Left cardiac atrium (tissue), 4 donors: ENCODE results near the gene DPP6. TPM values are rescaled to one million over a fixed set of nuclear protein-coding genes. Genes with fewer than 3 reads are reported as not detected.

ENCODE experiments used
- ATAC-seq, 2 donors: fragments of 200-7000 bp; cut with Tn5 transposase; one replicate each; pipeline ENCODE4 v1.9.1; 2020; ENCODE audit warnings: mild to moderate bottlenecking in 2 of 2, moderate library complexity in 2 of 2
- DNase-seq: peaks from one replicate; pipeline ENCODE4 v3.0.0-alpha.2; 2020
- intact Hi-C, 2 donors: fragments of 100-400 bp; cut with DNase I; formaldehyde crosslinking; loops; one replicate each; pipeline versions ENCODE4 v1.14.1 to v1.15.1; 2022 to 2023
- total RNA-seq, 2 donors: library from RNA; stranded (reverse); fragmentation: NEBNext Ultra II Directional; extraction: Animal tissue kit (Norgen Biotek cat#: 25700); gene quantifications; one replicate each; pipeline ENCODE4 v1.2.1, GENCODE V29; 2021
- donor health status: DM: no; HTN: yes; CAD: no.
- donor health status: DM: no; HTN: yes; CAD: no; lungs with severe emphysema.
- donor health status: DM: yes; HTN: yes; CAD: no.
- donor health status: Dilated cardiomyopathy.

The DPP6 gene
- total RNA-seq, 2 donors from 2014 or later = 0.42 to 0.56 TPM

- intact Hi-C loops = no loop called here
- no peak for ATAC-seq
- no peak for DNase-seq
Measured at GRCh38 chr7:154750353-154750801, 698.2 kb downstream of the DPP6 start.

GRCh38 chr7:154753226-154753625 is 701.0 kb downstream of the DPP6 start:
- intact Hi-C loops = no loop called here
- ATAC-seq = no peak
- no peak for DNase-seq

- intact Hi-C loops = no loop called here
- no peak for ATAC-seq
- no peak for DNase-seq
Measured at GRCh38 chr7:154757756-154758155, 705.6 kb downstream of the DPP6 start.

GRCh38 chr7:154759989-154760388 is 707.8 kb downstream of the DPP6 start:
- ATAC-seq (no peak), DNase-seq (no peak)
- intact Hi-C loops = no loop called here

GRCh38 chr7:154765118-154765517 is 712.9 kb downstream of the DPP6 start:
- intact Hi-C loops = no loop called here
- no peak for DNase-seq
- no peak for ATAC-seq

- intact Hi-C loops = no loop called here
- DNase-seq (no peak), ATAC-seq (no peak)
Measured at GRCh38 chr7:154767142-154767541, 714.9 kb downstream of the DPP6 start.

- intact Hi-C loops = no loop called here
- DNase-seq = no peak
- no peak for ATAC-seq
Measured at GRCh38 chr7:154767821-154768415, 715.7 kb downstream of the DPP6 start.

- ATAC-seq = no peak
- intact Hi-C loops = no loop called here
- no peak for DNase-seq
Measured at GRCh38 chr7:154769001-154769400, 716.8 kb downstream of the DPP6 start.

GRCh38 chr7:154769527-154769926 is 717.3 kb downstream of the DPP6 start:
- intact Hi-C loops = no loop called here
- DNase-seq (no peak), ATAC-seq (no peak)

- intact Hi-C loops = no loop called here
- no peak for ATAC-seq
- no peak for DNase-seq
Measured at GRCh38 chr7:154770361-154770760, 718.2 kb downstream of the DPP6 start.

GRCh38 chr7:154770962-154771361 is 718.8 kb downstream of the DPP6 start:
- DNase-seq (no peak), ATAC-seq (no peak)
- intact Hi-C loops = no loop called here

- DNase-seq (no peak), ATAC-seq (no peak)
- intact Hi-C loops = no loop called here
Measured at GRCh38 chr7:154774303-154774969, 722.2 kb downstream of the DPP6 start.

- DNase-seq = no peak
- intact Hi-C loops = no loop called here
- no peak for ATAC-seq
Measured at GRCh38 chr7:154775681-154776080, 723.5 kb downstream of the DPP6 start.

- DNase-seq (no peak), ATAC-seq (no peak)
- intact Hi-C loops = no loop called here
Measured at GRCh38 chr7:154776350-154776749, 724.2 kb downstream of the DPP6 start.

- intact Hi-C loops = no loop called here
- no peak for DNase-seq
- no peak for ATAC-seq
Measured at GRCh38 chr7:154777023-154777422, 724.8 kb downstream of the DPP6 start.

GRCh38 chr7:154777489-154777888 is 725.3 kb downstream of the DPP6 start:
- ATAC-seq = no peak
- intact Hi-C loops = no loop called here
- no peak for DNase-seq

GRCh38 chr7:154777908-154778307 is 725.7 kb downstream of the DPP6 start:
- intact Hi-C loops = no loop called here
- ATAC-seq (no peak), DNase-seq (no peak)

GRCh38 chr7:154781369-154782303 is 729.4 kb downstream of the DPP6 start:
- ATAC-seq (no peak), DNase-seq (no peak)
- intact Hi-C loops = no loop called here

GRCh38 chr7:154783281-154783909 is 731.2 kb downstream of the DPP6 start:
- no peak for DNase-seq
- ATAC-seq = no peak
- intact Hi-C loops = no loop called here

GRCh38 chr7:154785898-154786297 is 733.7 kb downstream of the DPP6 start:
- intact Hi-C loops = no loop called here
- ATAC-seq (no peak), DNase-seq (no peak)
